ENCODE data around the gene CDK15.

Gene CDK15

DNA sequence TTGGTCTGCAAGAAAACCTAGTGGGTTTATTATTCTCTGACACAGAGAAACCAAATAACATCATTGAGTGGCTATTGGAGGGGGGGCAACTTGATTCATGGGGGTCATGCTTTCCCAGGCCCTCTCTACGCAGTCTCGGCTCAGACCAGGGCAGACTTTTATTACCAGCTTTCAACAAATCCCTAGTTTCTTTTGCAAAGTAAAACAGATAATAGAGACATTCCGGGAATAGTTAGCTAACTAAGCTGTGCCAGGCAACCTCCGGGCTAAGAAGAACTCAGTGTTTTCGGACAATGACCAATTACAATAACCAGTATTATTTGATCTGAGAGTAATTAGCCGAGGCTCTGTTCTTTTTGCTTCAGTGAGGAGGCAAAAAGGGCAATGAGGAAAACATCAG lies 66.3 kb downstream of the CDK15 start:
- DNase-seq = no peak

DNA sequence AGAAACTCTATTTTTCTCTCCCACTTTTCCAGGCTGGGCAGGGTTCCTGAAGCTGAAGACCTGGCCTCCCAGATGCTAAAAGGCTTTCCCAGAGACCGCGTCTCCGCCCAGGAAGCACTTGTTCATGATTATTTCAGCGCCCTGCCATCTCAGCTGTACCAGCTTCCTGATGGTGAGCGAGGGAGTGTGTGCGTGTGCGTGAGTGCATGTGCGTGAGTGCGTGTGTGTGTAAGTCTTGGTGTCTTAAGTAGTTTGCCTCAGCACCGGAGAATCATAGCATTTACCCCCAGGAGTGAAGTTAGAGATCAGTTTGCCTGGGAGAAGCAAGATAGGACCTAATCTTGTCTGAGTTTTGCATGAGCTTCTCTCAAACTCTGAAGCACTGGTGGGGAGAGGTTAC lies 73.7 kb downstream of the CDK15 start:
- no peak for DNase-seq

DNA sequence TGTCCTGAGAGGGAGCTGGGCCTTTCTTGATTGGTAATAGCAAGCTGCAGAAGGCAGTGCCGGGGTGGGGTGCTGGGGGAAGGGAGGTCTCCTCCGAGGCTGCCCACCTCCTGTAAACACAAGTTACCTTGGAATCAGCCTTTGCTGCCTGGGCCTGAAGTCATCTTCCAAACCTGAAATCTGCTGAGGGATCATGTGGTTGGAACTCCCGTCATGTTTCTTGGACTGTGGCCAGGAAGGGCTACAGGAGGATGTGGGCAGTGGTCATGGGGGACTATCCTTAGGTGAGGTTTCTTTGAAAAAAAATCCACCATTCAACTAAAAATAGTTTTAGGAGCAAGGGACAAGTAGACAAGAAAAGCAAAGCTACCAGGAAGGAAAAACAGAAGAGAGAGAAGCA lies 74.2 kb downstream of the CDK15 start:
- no peak for DNase-seq

DNA sequence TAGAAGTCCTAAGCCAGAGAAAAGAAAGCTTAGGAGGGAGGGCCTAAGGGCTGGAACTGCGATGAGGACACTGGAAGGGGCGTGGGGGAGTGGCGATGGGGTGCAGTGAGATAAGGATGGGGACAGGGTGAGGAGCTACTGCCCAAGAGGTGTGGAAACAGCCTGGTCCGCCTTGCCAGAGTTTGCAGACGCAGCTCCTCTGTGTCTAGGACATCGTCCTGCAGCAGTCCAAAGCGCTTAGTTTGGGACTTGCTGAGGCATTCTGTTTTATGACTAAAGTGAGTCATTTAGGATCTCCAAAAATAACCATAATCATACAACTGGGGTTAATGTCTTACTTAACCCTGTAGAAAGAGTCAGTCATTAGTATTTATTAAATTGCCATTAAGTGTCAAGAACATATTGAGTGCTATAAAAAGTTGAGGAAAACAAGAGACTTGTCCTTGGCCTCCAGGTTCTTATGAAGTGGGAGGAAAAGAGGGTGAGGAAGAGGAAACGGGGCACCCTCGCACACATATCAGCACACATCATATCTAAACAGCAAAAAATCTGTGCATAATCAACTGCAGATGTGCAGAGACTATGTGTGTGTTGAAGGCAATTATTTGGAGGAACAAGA lies 74.8 kb downstream of the CDK15 start:
- no peak for DNase-seq

DNA sequence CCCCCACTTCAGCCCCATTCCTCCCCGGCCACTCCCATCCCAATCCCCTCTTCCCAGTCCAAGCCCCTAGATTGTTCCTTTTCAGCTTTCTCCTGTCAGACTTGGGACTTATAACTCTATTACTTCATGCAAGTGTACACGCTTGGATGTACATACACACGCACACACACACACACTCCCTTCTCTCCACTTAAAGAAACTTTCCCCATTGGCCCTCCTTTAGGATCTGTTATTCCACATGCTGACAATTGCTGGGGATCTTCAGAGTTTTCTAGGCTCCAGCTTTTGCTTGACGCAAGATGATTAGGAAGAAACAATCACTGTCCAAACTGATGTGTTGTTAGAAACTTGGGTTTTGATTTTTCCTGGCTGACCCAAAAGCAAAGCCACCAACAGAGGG lies 75.4 kb downstream of the CDK15 start:
- DNase-seq = no peak

DNA sequence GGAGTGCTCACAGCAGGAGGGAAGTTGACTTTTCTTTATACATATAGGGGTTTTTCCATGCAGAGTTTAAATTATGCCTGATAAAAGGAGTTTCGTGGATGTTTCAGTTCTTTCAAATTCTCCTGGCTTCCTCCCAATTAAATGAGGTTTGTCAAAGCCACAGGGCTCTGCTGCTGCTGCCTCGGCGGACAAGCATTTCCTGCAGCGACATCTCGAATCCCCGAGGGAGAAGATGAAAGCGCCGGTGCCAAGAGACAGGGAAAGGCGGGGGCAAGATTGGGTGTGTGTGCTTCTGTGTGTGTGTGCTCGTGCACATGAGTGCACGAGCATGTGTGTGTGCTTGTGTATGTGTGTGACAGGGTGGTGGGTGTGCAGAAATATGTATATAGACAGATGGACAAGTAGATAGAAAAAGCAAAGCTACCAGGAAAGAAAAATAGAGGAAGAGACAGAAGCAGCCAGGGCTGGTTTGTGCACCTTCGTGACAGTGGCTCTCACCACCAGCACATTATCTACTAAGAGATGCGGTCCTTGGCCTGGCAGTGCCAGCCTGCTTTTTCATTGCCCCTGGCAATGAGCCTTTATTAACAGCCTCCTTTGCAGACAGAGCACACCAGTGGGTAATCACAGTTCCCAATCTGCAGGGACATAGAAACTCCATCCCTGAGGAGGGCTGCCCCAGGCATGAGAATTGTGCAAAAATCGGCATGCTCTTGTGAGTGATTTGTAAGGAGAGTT lies 76.2 kb downstream of the CDK15 start:
- no peak for DNase-seq

DNA sequence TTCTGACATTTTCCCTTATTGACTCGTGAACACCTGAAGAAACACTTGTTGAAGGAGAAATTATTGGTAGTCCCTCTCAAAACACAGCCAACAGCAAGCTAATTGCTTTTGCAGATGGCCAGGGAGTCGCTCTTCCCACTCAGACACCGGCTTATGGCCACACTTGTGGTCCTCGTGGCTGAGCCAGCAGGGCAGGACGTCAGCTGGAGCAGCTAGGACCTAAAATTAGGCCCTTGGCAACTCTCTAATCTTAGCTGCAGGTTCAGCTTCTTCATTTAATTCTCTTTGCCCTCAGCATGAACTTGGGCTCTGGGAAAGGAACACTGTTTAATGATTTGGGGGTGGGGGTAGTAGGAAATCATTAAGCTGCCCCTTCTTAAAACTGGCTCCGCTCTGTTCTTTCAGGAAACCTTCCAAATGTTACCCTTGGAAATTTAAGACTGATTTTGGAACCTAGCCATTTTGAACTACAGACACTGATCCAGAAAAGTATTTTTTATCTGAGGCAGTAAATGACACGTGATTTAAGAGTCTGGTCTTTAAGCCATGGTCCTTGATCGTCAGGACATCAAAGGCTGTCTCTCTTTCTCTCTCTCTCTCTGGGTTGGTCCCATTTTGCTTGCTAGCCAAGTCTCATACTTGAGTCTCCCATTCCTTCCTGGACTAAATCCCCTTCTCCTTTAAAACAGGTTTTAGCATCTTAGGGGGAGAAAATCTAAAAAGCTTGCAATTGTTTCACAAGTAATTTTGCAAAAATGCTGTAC lies 77.5 kb downstream of the CDK15 start:
- no peak for DNase-seq

DNA sequence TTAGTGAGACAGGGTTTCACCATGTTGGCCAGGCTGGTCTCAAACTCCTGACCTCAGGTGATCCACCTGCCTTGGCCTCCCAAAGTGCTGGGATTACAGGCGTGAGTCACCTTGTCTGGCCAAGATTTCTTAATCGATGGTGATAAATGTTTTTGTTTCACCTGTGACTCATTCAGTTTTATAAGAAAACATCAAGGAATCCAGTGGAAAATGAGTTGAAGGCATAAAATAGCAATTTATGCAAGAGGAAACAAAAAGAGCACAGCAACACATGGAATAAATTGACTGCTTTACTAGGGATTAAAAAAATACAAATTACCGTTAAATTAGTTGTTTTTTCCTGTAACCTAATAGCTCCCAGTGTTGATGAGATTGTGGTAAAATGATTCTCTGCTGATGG lies 80.2 kb downstream of the CDK15 start:
- no peak for DNase-seq

DNA sequence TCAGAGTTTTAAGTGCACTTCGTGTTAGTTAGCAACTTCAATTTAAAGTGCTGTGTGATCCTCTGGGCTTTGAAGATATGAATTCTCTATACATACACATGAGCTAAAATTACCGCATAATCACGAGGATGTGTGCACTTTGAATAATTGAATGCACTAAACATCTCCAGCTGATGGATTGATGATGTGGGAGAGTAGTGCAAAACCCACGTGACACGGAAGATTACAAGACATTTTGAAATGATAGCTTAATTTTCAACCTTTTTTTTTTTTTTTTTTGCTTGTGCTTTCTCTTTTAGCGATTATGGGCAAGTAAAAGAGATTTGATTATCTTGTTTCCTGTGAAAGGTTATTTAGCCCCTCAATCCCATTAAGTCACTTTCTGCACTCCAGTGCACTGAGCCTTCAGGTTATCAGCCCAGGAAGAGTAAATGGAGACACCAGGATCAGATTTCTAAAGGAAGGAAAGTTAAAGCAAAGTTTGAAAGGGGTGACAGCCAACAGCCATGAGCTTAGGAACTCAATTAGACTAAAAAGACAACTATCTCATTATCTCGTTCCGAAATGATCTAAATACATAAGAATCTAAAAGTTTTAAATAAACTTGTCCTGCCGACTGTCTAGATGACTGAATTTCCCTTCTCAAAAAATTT lies 81.6 kb downstream of the CDK15 start:
- DNase-seq = no peak

DNA sequence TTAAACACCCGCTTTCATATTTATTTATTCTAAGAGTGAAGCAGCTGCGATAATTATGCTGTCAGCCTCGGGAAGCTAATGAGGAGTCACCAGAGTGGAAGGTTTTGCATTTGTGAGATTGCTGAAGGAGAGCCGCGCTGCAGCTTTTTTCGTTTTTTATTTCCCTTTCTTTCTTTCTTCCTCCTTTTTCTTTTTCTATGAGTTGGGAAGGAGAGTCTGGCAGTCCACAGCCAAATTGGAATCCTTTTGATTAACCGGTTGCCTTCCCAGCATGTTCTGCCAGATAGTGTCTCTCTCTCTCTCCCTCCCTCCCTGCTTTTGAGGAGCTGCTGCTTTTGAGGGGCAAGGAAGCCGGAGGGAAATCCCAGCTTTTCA lies 82.1 kb downstream of the CDK15 start:
- no peak for DNase-seq

DNA sequence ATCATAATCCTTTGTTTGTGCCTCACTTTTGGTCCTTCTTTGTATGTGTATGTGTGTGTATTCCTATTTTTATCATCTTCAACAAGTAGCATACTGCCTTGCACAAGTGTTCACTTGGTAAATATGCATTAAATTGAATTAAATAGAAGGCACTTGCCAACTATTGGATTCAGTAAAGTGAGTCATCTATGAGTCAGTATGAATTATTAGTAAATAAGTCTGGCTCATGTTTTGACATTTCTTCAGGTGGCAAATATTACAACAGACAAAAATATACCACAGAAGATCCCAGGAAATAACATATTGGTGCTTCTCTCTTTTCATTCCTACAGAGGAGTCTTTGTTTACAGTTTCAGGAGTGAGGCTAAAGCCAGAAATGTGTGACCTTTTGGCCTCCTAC lies 84.1 kb downstream of the CDK15 start:
- no peak for DNase-seq

DNA sequence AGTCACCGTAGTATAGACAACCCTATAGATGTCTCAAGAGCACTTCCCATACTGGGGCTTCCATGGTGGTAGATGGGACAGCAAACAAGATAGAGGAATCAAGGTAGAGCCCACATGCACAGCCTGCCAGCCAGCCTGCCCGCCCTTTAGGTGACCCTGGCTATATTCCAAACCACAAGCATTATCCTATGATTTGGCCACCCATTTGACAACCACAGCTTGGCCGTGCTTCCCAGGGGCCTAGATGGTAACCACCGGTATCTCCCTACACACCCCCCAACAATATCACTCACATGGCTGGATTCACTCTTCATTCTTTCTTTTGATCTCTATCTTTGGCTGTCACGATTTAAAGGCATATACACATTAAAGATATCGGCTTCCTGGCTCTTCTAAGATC lies 85.3 kb downstream of the CDK15 start:
- no peak for DNase-seq

DNA sequence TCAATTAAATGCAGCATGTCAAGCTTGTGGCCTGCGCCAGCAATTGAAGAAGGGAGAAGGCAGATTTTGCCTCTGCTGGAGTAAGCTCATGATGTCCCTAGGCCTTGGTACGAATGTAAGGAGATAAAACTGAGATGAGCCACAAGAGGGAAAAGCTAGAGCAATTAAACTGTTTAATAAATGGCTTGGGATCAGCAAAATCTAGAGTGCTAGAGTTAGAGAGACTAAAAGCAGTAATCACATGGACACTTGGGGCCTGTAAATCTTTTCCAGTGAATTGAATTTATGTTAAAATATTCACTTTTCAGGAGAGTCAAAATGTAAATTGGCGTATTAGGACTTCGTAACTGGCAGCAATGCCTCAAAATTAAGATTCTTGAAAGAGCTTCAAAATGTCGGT lies 86.2 kb downstream of the CDK15 start:
- DNase-seq = no peak

DNA sequence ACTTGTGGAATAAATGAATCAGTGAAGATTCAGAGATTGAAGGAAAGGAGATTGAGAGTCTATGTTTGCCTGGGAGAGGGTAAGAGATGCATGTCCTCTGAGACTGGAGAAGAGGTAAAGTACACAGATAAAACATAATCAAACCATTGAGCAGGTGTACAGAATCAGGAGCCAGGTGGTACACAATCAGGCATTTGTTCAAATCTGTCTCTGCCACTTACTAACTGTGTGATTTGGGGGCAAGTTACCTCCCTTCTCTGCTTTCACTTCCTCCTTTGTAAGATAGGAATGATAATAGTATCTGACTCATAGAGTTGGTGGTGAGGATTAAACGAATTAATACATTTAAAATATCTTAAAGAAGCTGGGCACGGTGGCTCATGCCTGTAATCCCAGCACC lies 94.0 kb downstream of the CDK15 start:
- DNase-seq = no peak

DNA sequence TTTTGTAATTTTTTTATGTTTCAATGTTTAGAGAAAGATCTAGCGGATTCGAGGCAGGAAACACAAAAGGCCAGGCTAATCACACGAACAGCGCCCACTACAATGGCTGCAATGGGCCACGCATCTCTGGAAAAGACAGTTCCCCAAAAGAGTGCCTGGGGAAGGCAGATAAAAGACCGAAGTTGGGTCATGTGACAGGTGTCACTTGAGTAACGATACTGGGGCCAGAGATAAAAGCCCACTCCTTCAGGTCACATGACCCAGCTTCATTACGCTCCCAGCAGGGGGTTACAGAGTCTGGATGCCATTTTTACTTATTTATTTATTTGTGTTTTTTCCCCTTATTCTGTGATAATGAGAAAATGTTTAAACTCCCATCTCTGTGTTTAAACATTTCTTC lies 95.4 kb downstream of the CDK15 start:
- no peak for DNase-seq

DNA sequence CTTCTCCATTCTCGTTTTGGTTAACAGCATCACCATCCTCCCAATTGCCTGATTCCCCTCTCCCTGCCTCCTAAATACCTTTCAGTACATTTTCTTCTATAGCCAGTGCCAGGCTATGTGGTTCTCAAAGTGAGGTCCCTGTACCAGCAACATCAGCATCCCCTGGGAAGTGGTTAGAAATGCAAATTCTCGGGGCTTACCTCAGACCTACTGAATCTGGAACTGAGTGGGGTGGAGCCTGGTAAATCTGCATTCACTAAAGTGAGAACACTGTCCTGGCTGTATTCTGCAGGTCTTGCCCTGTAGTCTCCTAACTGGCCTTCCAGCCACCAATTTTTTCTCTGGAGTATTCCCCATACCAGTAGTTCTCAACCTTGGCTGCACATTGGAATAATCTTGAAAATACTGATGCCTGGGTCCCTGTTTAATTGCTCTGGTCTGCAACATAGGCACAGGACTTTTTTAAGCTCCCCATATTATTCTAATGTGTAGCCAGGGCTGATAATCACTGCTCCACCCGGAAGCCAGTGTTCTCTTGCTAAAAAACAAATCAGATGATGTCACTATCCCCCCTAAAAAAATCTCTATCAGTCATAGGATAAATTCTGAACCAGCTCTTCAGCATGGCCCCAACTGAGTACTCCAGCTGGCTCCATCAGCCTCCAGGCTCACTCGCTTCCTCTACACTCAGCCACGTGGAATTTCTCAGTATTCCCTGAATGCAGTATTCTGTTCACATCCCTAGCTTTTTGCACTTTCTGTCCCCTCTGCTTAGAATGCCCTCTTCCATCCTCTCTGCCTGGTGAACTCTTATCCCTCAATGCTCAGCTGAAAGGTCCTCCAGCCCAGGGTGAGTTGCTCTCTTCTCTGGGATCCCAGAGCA lies 98.4 kb downstream of the CDK15 start:
- no peak for DNase-seq

DNA sequence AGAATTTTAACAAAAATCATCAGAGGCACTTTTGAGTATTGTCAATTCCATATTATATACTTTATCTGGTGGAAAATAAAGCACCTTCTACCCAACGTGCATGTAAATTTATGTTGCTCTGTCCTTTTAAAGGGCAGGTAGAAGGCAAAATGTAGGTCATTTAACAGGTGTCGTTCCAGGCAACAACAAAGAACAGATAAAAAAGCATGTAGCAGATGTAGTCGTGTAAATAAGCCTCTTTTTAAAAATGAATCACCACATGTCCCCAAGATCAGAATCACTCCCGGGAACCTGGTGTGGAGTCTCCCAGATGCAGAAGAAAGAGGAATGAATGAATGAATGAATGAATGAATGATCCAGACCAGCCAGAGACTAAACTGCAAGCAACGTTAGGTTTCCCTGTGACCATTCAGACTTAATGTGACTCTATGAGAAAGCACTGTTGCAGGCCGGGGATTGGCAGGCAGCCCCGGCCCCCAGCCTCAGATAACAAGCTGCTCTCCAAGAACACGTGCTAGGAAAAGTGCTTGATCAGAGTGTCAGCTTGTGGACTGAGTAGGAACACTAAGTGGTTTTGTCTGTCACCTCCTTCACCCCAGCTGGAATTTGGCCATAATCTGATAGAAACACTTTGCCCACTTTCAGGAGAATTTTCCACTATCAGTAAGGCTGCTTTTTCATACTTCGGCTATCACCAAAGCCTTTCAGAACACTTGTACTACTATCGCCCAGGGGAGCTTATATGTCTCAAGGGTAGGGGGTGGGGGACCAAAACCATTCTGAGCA lies 100.6 kb downstream of the CDK15 start:
- DNase-seq = no peak

DNA sequence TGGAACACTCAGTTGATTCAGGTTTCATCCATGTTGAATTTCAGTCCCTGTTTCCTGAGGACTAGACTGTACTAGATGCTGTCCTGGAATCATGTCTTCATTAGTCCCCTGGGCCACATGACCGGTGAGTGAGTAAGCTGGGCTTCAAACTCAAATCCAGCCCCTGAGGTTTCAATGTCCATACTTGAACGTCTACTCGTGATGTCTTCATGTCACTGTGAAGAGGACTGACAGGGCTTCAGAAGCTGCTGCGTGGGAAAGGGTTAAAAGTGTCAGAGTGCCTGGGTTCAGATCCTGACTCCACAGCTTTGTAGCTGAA lies 101.2 kb downstream of the CDK15 start:
- no peak for DNase-seq

DNA sequence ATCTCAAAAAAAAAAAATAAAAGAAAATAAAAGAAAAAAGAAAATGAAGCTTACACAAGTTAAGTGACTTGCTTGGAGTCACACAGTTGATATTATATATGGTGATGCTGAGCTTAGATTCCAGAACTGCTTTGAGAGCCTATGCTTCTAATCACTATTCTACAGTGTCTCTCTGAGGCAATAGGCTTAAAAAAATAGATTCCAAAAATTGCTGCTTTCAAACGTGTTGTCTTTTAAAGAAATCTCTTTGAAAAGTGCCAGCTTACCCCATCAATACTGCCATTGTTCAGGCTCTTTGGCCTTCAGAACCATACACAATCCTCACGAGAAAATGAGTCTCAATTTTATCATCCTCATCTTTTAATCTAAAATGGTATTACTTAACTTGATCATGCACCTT lies 102.6 kb downstream of the CDK15 start:
- DNase-seq = no peak

DNA sequence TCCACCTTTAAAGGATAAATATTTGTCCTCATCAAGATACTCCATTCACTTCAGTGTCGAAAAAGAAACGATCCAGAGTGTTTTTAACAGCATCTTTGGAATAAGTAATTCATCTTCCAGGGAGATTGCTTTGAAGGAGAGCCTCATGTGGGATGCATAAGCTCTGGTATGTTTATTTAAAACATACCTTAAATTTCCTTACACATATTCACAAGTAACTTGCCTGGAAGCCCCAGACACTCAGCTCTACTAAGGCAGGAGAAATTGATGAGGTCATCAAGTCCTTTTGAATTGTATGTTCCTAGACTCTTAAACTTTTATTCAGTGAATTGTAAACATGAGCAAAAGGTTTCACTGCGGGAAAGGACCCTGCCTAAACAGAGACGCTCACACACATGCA lies 103.0 kb downstream of the CDK15 start:
- no peak for DNase-seq

DNA sequence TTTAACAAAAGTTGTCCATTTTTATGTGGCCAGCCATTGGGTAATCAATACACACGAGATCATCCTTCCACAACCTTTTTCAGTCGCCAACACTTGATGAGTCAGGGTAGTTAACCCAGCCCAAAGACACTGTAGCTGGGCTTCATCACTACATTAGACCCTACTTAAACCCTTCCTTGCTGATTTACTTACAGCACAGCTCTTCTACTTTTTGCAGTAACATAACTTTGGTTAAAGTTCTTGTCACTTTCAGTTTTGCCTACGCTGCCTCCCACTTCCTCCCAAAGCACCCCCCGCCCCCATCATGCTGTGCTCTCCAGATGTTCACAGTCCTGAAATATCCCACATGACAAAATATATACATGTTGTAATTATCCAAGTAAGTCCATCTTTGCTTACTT lies 103.6 kb downstream of the CDK15 start:
- DNase-seq = no peak

DNA sequence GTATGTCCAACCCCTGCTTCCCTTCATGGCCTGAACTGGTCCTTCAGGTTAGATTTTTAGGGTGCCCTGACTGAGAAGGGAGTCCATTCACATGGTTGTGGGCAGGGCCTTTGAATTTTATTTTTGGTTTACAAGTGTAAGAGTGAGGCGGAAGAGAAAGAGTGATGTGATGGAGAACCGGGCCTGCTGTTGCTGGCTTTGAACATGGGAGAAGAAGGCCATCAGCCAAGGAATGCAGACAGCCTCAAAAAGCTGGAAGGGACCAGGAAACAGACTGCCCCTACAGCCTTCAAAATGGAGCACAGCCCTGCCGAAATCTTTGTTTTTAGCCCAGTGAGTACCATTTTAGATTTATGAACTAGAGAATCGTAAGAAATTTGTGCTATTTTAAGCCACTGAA lies 105.0 kb downstream of the CDK15 start:
- DNase-seq = no peak

Data from activated gamma-delta T cell (primary cell).